AG09319 (cell line): Measurements from ENCODE around the gene RELN.

Experiments
- DNase-seq: peaks from one replicate; pipeline ENCODE4 v3.0.0-alpha.2; 2010; ENCODE audit warnings: low read depth; ENCODE audit errors: extremely low read depth
- CTCF ChIP-seq: IDR thresholded peaks from 2 replicates; pipeline ENCODE4 v1.5.1; 2011; ENCODE audit warnings: low read depth, mild to moderate bottlenecking, inconsistent platforms, low read length, moderate library complexity

The RELN gene

GRCh38 chr7:103628742-103629141 lies 360.7 kb downstream of the RELN start:
- no peak for TF ChIP-seq CTCF
- no peak for DNase-seq

GRCh38 chr7:103626776-103627175 lies 362.7 kb downstream of the RELN start:
- no peak for TF ChIP-seq CTCF
- DNase-seq, result no peak

- no peak for TF ChIP-seq CTCF
- no peak for DNase-seq
These were observed 367.2 kb downstream of the RELN start for GRCh38 chr7:103622274-103622673.

- DNase-seq, result no peak
- TF ChIP-seq CTCF, result peak; percentile 5
These were observed 375.5 kb downstream of the RELN start for GRCh38 chr7:103613655-103614642.

GRCh38 chr7:103609778-103610177 lies 379.7 kb downstream of the RELN start:
- DNase-seq, result no peak

GRCh38 chr7:103605640-103606039 lies 383.8 kb downstream of the RELN start:
- no peak for TF ChIP-seq CTCF
- no peak for DNase-seq

More at GRCh38 chr7:103609778-103610177, 379.7 kb downstream of the RELN start:
- TF ChIP-seq CTCF, result no peak

- no peak for TF ChIP-seq CTCF
- no peak for DNase-seq
These were observed 391.0 kb downstream of the RELN start for GRCh38 chr7:103598326-103598905.
